Prostate gland (tissue), 2 donors: ENCODE results near the gene CAMK2D.

ENCODE experiments used
- POLR2A ChIP-seq: fragments of 450-650 bp; IDR thresholded peaks from one replicate; pipeline ENCODE4 v1.6.1; 2016; ENCODE audit warnings: antibody characterized with exemption, mild to moderate bottlenecking
- POLR2AphosphoS5 ChIP-seq: sonication (generic); formaldehyde crosslinking; IDR thresholded peaks from one replicate; pipeline ENCODE4 v1.6.1; 2017; ENCODE audit warnings: antibody characterized with exemption
- TF ChIP-seq, protein P1 (sequence below), 4 experiments: fragments of 200-600 bp in 2 of 4; fragments of 450-650 bp in 2 of 4; sonication (generic) in 2 of 4; IDR thresholded peaks; 1 replicate in 3 of 4; 2 replicates in 1 of 4; pipeline ENCODE4 v1.5.1; 2016 to 2019; ENCODE audit warnings: antibody characterized with exemption in 4 of 4, mild to moderate bottlenecking in 2 of 4, moderate library complexity in 2 of 4

DNA sequence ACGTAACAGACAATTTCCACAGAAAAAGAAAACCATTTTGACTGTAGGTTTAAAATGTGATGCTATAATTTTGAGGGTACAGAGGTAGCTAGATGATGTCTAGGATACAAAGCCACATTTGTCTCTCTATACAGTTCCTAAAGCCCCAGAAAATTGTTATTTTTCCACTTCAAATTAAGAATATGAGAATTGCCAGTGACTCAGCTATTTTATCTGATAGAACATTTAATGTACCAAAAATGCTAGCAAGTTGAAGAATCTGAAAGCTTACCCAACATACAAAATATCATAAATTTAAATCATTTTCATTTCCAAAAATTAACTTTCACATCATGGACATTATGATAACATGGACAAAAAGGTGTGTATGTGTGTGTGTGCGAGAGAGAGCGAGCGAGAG is 148.0 kb downstream of the CAMK2D start:
- TF ChIP-seq, protein P1, sequence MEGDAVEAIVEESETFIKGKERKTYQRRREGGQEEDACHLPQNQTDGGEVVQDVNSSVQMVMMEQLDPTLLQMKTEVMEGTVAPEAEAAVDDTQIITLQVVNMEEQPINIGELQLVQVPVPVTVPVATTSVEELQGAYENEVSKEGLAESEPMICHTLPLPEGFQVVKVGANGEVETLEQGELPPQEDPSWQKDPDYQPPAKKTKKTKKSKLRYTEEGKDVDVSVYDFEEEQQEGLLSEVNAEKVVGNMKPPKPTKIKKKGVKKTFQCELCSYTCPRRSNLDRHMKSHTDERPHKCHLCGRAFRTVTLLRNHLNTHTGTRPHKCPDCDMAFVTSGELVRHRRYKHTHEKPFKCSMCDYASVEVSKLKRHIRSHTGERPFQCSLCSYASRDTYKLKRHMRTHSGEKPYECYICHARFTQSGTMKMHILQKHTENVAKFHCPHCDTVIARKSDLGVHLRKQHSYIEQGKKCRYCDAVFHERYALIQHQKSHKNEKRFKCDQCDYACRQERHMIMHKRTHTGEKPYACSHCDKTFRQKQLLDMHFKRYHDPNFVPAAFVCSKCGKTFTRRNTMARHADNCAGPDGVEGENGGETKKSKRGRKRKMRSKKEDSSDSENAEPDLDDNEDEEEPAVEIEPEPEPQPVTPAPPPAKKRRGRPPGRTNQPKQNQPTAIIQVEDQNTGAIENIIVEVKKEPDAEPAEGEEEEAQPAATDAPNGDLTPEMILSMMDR (IDR thresholded peaks at IDR 0.05) = no peak
- TF ChIP-seq POLR2AphosphoS5 (no peak), POLR2A (no peak)
